ENCODE results near the gene OR14K1. TPM values are rescaled to one million over a fixed set of nuclear protein-coding genes. Genes with fewer than 3 reads are reported as not detected.

OR14K1 gene
- total and polyA plus RNA-seq, 2 experiments from 2014 or later = 0.31 TPM; not detected in 1

- TF ChIP-seq CTCF (conservative IDR thresholded peaks at IDR 0.05; ENCODE audit: low read depth in 2 of 2) = no peak
- TF ChIP-seq CREB1 (CRISPR knock-in tag; IDR thresholded peaks at IDR 0.05; ENCODE audit: low read depth) = no peak
- no peak for TF ChIP-seq REST (IDR thresholded peaks at IDR 0.05; ENCODE audit: unreplicated experiment)
- no peak for TF ChIP-seq JUNB (IDR thresholded peaks at IDR 0.05; ENCODE audit: unreplicated experiment)
- no peak for TF ChIP-seq EZH2 (IDR thresholded peaks at IDR 0.05; ENCODE audit: low read depth, unreplicated experiment)
Observed at GRCh38 chr1:247716546-247716945, 21.9 kb upstream of the OR14K1 start, which contains the start of gene OR6F1 (continued).

- no peak overlapping the region for H3K4me2 ChIP-seq
- H3K27me3 ChIP-seq (ENCODE audit: insufficient read depth) = no peaks in the 10 kb centered on the region
- H2AFZ ChIP-seq = no peak overlapping the region
- H3K4me1 Mint-ChIP-seq = no peaks in the 10 kb centered on the region
- H3K27ac ChIP-seq (ENCODE audit: low read depth) = no peak overlapping the region
- no peak overlapping the region for H3K4me3 ChIP-seq
- DNase-seq (ENCODE audit: low spot score) = no peak
- H4K20me1 ChIP-seq (replicated peaks; ENCODE audit: insufficient read depth) = no peaks in the 10 kb centered on the region
- TF ChIP-seq ZNF114 (CRISPR knock-in tag; IDR thresholded peaks at IDR 0.05) = no peak
- TF ChIP-seq JUNB (IDR thresholded peaks at IDR 0.05; ENCODE audit: unreplicated experiment) = no peak
- no peak for TF ChIP-seq ZNF462 (CRISPR knock-in tag; IDR thresholded peaks at IDR 0.05)
- TF ChIP-seq REST (IDR thresholded peaks at IDR 0.05; ENCODE audit: unreplicated experiment) = no peak
- no peak for TF ChIP-seq EZH2phosphoT487 (IDR thresholded peaks at IDR 0.05; ENCODE audit: unreplicated experiment)
- TF ChIP-seq CREB1 (CRISPR knock-in tag; IDR thresholded peaks at IDR 0.05; ENCODE audit: low read depth) = no peak
- no peak for TF ChIP-seq ZNF331 (CRISPR knock-in tag; IDR thresholded peaks at IDR 0.05; ENCODE audit: low read depth)
- H3F3A ChIP-seq (replicated peaks; ENCODE audit: low read depth) = no peaks in the 10 kb centered on the region
- H3K27me3 Mint-ChIP-seq (ENCODE audit: insufficient read depth, low read depth, poor library complexity) = no peaks in the 10 kb centered on the region
- H3K9me3 Mint-ChIP-seq = peaks cover 55% of the 10 kb centered on the region
- no peak overlapping the region for H3K27ac Mint-ChIP-seq
- no peaks in the 10 kb centered on the region for H3K4me1 ChIP-seq (ENCODE audit: insufficient read depth)
- no peak overlapping the region for H3K4me3 Mint-ChIP-seq
- no peaks in the 10 kb centered on the region for H3K36me3 Mint-ChIP-seq (ENCODE audit: low read depth)
- H3K9me2 ChIP-seq (ENCODE audit: insufficient read depth) = no peaks in the 10 kb centered on the region
- ATAC-seq = no peak
- no peaks in the 10 kb centered on the region for H3K79me2 ChIP-seq (replicated peaks; ENCODE audit: insufficient read depth)
- no peaks in the 10 kb centered on the region for H3K36me3 ChIP-seq (ENCODE audit: insufficient read depth)
Observed at GRCh38 chr1:247721222-247721621, 17.2 kb upstream of the OR14K1 start.
